Activated CD8-positive, alpha-beta memory T cell treated with anti-CD3 and anti-CD28 coated beads, Interleukin-2, amount 50 U/mL, for 48 hours (primary cell): ENCODE measurements around the gene PRODH2.
"Not testable (repeated sequence)": the region's sequence is repeated elsewhere in the genome, so short reads cannot be mapped to it uniquely, and the experiment has no call there.

Source experiments
- DNase-seq: peaks from one replicate; pipeline ENCODE4 v3.0.0-alpha.2; 2020

PRODH2 gene

GRCh38 chr19:35780717-35781116, 31.9 kb downstream of the PRODH2 start:
- no peak for DNase-seq

GRCh38 chr19:35780058-35780457, 32.6 kb downstream of the PRODH2 start:
- DNase-seq, result no peak

- DNase-seq, result no peak
Measured at GRCh38 chr19:35779033-35779432, 33.6 kb downstream of the PRODH2 start.

GRCh38 chr19:35777961-35778360, 34.7 kb downstream of the PRODH2 start:
- DNase-seq, result no peak

- DNase-seq, result no peak
Measured at GRCh38 chr19:35777086-35777841, 35.4 kb downstream of the PRODH2 start.

GRCh38 chr19:35776102-35776788, 36.4 kb downstream of the PRODH2 start:
- DNase-seq, result no peak

- DNase-seq, result peak; percentile 99
Measured at GRCh38 chr19:35775298-35776101, 37.1 kb downstream of the PRODH2 start, which contains the start of gene ARHGAP33. Gene ARHGAP33 (plus strand): TSS chr19:35775564. CDS start chr19:35775659, 95 bp downstream.

- no peak for DNase-seq
Measured at GRCh38 chr19:35775046-35775297, 37.7 kb downstream of the PRODH2 start.

GRCh38 chr19:35774274-35775045, 38.2 kb downstream of the PRODH2 start:
- no peak for DNase-seq

GRCh38 chr19:35773020-35773806, 39.4 kb downstream of the PRODH2 start:
- no peak for DNase-seq

GRCh38 chr19:35772362-35772761, 40.3 kb downstream of the PRODH2 start:
- not testable (repeated sequence) for DNase-seq

- no peak for DNase-seq
Measured at GRCh38 chr19:35768082-35768421, 44.6 kb downstream of the PRODH2 start.

- DNase-seq, result no peak
Measured at GRCh38 chr19:35767288-35768081, 45.2 kb downstream of the PRODH2 start.

GRCh38 chr19:35766571-35767104, 46.0 kb downstream of the PRODH2 start:
- DNase-seq, result no peak

- no peak for DNase-seq
Measured at GRCh38 chr19:35764432-35765315, 48.0 kb downstream of the PRODH2 start.

- DNase-seq, result no peak
Measured at GRCh38 chr19:35760711-35761349, 51.8 kb downstream of the PRODH2 start.

GRCh38 chr19:35759697-35760096, 52.9 kb downstream of the PRODH2 start:
- DNase-seq, result no peak

GRCh38 chr19:35757749-35758608, 54.7 kb downstream of the PRODH2 start, which contains the start of gene PROSER3:
Gene PROSER3 (plus strand): TSS chr19:35758176. CDS start chr19:35758216, 40 bp downstream.
- DNase-seq, result peak; percentile 98
